Activated CD4-positive, alpha-beta T cell treated with anti-CD3 and anti-CD28 coated beads, Interleukin-2, Interleukin-4, amounts not matched to agents 100 ng/mL and 50 ng/mL, durations not matched to agents 16 hours and 8 hours (primary cell): ENCODE data around the gene TFIP11.

ENCODE experiments used
- DNase-seq: peaks from one replicate; pipeline ENCODE4 v3.0.0-alpha.2; 2020; ENCODE audit warnings: low spot score

TFIP11 gene

DNA sequence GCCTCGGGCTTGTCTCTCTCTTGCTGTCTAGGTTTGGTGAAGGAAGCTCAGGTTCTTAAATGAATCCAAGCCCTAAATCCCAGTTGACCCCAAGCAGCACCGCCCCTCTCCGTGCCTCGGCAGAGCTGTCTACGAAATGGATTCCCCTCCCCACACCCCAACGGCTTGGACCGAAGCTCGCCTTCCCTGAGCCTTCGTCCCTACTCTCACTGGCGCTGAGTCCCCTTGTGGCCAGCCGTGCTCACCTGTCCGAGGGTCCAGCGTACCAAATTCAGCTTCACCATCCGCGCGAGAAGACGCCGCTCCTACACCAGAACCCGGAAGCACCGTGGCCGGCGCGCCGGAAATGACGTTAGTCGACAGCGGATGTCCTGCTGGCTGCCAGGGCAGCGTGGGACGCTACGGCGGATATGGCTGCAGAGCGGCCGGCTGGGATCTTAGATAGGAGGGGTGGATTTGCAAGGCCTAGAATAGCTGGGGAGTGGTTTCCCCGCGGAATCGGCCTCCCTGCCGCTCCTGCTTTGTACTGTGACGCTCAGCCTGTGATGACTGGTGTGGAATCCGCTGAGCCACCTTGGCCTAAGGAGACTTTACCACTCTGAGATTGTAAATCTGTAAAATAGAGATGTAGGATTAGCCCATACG, at the start of gene TFIP11:
TFIP11 (minus strand) TSS at position 325 of the 645 bp plus-strand sequence. CDS start 2,201 bp downstream, outside the sequence.
- DNase-seq = peak; percentile 93

DNA sequence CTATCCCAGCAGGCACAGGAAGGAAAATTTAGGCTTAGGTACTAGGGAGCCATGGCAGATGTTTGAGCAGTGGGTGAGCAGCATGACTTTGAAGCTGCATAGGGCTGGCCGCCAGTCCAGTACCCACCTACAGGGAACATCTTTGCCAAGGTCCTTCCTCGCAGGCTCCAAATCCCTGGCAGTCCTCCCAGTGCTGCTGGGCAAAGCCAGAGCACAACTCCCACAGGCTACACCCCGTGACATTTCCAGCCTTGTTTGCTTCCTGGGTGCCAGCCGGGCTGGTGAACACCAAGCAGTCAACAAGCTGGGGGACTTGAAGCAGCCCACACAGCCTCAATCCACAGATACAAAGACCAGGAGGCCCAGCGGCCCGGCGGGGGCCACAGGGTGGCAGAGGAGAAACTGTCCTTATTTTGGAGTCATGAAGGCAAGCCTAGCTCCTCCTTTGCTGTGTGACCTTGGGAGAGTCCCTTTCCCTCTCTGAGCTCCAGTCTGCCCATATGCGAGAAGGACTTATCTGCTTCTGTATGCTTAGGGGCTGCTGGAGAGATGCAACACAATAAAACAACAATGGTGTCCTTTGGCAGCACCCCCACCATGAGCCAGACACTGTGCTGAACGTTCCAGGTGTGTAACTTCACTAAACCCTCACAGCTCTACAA, 49.6 kb upstream of the TFIP11 start:
- DNase-seq = no peak

DNA sequence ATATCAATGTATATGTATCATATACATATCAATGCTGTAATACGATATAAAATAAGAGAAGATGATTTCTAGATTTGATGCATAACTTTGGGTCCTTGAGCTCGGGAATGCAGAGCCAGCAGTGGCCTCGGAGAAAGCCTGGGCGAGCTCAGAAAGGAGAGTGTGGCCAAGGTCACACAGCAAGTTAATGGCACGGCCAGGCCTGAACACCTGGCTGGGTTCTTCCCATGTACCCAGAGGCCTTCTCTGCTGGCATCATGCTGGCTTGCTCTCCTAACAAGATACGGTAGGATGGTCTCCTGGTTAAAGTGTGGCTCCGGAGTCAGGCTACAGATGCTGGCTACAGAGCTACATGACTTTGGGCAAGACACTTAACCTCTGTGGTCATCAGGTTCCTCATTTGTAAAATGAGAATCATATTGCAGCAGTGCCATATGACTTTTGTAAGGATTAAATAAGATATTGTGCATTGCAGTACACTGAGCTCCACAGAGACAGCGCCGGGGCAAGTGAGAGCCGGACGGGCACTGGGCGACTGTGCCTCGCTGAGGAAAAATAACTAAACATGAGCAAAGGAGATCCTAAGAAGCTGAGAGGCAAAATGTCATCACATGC, 47.8 kb upstream of the TFIP11 start:
- no peak for DNase-seq

DNA sequence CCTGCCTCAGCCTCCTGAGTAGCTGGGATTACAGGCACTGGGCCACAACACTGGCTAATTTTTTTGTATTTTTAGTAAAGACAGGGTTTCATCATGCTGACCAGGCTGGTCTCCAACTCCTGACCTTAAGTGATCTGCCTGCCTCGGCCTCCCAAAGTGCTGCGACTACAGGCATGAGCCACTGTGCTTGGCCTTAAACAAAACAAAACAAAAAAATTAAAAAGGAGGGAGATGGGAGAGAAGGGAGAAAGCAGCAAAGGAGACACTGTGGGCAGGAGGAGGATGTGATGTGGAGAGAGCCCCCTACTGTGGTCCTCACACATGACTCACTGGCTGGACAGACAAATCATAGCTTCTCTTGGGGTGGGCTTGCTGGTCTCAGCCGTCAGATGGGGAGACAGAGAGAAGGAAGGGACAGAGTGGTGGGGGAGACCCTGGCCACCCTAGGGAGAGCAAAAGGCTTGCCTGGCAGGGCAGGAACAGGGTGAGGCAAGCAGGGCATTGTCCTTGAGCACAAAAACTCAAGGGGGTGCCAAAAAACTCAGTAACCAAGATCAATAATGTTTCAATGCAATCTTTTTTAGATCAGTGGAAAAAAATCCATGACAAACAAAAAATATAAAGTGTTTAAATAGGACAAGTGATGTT, 46.1 kb upstream of the TFIP11 start:
- DNase-seq = no peak

DNA sequence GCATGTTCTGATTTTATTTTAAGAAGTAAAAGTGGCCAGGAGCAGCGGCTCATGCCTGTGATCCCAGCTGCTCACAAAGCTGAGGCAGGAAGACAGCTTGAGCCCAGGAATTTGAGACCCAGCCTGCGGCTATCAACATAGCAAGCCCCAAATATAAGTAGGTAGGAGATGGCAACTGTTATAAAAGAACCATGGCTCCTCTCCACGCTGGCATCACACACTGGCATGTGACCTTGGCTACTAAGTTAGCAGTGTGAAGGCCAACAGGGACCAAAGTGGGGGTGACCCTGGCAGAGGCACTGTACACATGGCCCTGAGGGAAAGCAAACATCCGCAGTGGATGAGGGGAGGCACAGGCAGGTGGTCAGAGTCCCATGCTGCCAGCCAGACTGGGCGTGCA, 44.6 kb upstream of the TFIP11 start:
- no peak for DNase-seq

DNA sequence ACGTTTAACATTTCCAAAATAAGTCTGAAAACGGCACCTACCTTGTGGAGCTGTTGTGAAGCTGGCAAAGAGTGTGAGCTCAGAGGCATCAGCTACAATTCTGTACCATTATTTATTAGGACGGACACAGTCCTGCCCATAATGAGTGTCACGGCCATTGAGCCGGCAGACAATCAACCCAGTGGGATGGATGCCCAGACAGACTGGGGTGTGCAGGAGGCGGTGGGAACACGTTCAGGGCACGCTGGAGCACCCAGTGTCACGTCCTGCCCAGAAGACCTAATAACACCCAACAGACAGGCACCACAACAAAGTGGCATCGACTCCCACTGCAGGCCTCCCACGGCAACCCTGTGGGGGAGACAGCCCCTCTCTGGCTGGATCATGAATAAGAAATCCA, 43.2 kb upstream of the TFIP11 start:
- DNase-seq = no peak

DNA sequence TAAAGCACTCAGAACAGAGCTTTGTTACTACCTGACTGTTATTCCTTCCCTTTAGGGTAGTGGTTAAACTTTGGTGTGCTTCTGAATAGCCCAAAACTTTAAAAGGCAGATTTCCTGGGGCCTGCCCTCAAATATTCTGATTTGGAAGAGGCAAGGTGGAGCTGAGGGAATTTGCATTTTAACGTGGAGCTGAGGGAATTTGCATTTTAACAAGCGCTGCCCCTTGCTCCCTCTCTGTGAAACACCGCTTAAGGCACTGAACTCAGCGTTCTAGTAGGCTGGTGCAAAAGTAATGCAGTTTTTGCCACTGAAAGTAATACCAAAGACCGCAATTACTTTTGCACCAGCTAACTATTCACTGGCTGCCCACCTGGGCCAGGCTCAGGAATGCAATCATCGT, 42.7 kb upstream of the TFIP11 start:
- DNase-seq = no peak

DNA sequence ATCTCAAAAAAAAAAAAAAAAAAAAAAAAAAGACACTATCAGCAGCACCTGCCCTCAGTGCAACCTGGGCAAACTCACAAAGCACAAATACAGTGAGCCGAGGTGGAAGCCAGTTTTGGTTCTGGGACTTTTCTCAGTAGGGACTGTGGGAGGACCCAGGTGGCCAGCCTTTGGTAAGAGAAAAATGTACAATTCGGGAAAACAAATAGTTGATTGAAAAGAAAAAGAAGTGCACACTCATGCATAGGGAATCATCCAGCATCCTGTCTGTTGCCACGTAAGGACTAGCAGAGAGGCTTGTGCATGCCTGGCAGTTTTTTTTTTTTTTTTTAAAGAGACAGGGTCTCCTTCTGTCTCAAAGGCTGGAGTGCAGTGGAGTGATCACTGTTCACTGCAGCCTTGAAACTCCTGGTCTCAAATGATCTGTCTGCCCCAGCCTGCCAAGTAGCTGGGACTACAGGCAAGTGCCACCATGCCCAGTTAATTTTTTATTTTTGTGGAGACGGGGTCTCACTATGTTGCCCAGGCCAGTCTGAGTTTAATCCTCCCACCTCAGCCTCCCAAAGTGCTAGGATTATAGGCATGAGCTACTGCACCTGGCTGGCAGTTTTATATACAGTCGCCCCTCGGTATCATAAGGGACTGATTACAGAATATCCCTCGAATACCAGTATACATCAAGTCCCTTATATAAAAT, 40.9 kb upstream of the TFIP11 start:
- no peak for DNase-seq

DNA sequence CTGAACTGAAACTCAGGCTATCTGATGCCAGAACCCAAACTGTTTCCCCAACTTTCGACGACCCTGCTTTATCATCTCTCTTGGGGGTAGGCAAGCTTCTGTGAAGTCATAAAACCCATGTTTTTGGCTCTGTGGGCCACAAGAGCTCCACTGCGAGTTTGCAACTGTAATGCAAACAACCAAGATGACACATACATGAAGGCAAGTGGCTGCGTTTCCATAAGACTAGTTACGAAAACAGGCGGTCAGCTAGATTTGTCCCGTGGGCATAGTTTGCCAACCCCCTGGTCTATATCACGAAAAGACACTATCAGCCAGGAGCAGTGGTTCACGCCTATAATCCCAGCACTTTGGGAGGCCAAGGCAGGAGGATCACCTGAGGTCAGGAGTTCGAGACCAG, 40.2 kb upstream of the TFIP11 start:
- DNase-seq = no peak

DNA sequence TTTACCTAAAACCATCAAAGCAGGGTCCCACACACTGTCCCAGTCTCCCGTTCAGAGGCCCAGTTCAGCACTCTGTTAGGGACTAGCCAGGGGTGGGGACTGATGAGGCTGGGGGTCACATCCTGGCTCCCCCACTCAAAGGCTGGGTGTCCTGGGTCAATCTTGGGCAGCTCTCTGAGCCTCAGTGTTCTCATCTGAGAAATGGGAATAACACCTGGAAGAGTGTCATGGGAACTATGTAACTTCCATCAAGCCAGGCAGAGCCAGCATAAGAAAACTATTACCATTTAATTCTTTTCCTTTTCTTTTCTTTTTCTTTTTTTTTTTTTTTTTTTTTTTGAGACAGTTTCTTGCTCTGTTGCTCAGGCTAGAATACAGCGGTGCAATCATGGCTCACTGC, 39.3 kb upstream of the TFIP11 start:
- no peak for DNase-seq

DNA sequence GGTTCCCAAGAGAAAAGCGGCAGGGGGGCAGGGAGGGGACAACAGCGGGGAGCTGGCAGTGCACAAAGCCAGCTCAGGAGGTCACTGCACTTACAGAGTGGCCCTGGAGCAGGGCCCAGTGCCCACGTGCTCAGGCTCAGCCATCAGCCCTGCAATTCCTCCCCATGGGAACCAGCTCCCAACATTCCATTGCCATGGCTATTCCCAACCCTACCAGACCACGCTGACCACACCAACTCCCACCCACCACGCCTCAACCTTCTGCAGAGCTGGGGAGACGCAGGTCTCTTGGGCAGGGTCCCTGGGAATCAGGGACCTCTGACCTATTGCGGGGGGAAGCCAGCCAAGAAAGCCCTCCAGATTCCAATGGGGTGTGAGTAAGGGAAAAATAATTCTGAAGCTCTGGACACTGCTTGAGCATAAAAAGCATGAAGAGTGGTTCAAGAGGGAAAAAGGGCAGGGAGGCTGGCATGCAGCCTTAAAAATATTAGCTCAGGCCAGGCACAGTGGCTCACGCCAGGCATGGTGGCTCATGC, 38.3 kb upstream of the TFIP11 start:
- DNase-seq = no peak

DNA sequence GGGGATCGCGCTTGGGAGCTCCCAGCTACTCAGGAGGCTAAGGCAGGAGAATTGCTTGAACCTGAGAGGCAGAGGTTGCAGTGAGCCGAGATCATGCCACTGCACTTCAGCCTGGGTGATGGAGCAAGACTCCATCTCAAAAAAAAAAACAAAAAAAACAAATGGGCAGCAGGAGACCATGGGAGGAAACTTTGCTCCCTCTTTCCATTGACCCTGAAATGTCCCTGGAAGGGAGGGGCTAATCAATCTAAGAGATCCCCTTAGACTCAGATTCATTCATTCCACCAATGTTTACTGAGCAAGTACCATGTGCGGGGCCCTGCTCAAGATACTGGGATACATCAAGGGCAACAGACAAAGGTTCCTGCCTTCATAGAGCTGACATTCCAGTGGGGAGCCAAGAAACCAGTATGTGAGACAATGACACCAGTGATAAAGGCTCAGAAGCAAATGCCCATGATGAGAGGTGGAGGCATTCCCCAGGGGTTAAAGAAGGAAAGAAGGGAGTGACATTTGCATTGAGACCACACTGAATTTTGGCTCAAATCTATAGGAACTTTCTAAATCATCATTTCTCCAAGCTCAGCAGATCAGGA, 37.7 kb upstream of the TFIP11 start:
- DNase-seq = no peak

DNA sequence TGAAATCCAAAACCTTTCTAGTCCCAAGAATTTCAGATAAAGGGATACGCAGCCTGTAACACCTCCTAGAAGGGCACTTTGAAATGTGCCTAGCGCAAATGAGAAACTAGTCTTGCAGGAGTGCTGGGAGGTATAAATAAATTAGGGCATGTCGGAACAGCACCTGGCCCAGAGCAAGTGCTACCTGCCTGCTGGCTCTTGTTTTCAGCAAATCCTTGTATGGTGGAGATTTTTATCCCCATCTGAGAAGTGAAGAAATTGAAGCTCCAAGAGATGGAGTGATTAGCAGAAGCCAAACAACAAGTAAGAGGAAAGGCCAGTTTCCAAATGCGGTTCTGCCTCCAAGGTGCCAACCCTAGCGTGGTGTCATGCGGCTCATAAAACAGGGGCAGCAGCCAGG, 36.7 kb upstream of the TFIP11 start:
- DNase-seq = no peak

DNA sequence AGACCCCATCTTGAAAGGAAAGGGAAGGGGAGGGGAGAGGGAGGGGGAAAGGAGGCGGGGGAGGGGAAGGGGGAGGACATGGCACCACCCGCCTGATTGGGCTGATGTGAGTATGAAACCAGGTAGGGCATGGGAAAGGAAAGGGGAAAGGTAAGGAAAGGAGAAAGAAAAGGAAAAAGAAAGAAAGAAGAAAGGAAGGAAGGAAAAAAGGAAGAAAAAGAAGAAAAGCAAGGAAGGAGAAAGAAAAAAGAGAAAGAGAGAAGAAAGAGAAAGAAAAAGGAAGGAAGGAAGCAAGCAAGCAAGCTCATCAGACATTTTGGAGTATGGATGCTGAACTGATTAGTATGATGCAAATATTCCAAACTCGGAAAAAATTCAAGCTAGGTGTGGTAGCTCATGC, 36.0 kb upstream of the TFIP11 start:
- no peak for DNase-seq

DNA sequence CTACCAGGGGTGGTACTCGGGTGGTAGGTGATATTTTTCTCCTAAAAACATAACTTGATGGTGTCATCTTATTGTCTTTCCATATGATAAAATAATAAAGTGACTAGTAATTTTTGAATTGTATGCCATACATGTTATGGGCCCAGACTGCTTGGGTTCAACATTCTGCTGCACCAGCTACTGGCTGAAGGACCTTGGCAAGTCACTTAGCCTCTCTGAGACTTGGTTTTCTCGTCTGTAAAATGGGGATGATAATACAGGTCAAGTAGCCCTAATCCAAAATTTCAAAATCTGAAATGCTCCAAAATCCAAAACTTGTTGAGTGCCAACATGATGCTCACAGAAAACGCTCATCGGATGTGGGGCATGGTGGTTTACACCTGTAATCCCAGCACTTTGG, 35.6 kb upstream of the TFIP11 start:
- DNase-seq = no peak

DNA sequence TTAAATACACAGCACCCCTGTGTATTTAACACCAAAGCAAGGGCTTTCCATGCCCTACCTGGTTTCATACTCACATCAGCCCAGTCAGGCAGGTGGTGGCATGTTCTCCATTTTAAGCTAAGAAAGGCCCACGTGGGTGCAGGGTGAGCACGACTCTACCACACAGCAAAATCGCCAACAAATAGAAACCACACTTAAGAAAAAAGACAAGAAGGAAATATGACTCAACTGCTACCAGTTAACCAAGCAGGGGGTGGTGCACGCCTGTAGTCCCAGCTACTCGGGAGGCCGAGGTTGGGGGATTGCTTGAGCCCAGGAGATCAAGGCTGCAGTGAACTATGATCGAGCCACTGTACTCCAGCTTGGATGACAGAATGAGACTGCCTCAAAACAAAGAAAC, 35.2 kb upstream of the TFIP11 start:
- peak; percentile 34 for DNase-seq

DNA sequence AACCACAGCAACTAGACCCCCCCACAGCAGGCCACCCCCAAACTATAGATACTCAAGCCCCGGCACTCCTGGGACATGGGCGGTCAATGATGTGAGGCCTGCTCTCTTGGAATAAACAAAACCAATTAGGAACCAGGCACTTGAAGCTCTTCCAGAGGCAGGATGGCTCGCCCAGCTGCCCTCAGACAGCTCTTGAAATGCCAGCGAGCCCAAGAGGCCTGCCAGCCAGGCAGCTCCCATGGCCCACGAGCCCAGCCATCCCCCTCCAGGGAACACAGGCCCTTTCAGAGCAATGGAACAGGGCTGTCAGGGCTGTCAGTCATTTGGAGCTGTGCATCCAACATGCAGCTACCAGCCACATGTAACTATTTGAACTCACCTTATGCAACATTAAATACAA, 34.0 kb upstream of the TFIP11 start:
- DNase-seq = no peak

DNA sequence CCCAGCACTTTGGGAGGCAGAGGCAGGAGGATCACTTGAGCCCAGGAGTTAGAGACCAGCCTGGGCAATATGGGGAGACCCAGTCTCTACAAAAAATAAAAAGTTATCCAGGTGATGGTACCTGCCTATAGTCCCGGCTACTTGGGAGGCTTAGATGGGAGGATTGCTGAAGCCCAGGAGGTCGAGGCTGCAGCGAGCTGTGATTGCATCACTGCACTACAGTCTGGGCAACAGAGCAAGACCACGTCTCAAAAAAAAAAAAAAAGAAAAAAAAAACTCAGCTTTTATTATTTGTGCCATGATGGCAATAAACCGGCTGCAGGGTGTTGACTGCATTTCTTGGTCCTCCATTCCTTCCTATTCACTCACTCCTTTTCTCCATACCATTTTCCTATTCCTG, 33.6 kb upstream of the TFIP11 start:
- DNase-seq = no peak

DNA sequence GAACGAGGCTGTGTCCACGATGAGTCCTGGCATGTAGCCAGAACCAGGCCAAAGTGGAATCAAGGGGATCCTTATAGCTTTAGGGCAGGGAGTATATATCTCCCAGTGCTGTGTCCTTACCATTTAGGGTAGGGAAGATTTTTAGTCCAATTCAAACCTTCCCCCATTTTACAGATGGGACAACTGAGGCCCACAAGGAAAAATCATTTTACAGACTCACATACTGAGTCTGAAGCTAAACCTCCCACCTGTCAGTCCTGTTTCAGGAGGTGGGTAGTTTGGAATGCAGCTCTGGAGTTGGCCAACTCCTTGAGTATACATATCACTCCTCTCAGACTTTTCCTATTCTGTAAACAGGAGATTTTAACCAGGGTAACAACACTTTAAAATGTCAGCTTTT, 33.1 kb upstream of the TFIP11 start:
- DNase-seq = no peak

DNA sequence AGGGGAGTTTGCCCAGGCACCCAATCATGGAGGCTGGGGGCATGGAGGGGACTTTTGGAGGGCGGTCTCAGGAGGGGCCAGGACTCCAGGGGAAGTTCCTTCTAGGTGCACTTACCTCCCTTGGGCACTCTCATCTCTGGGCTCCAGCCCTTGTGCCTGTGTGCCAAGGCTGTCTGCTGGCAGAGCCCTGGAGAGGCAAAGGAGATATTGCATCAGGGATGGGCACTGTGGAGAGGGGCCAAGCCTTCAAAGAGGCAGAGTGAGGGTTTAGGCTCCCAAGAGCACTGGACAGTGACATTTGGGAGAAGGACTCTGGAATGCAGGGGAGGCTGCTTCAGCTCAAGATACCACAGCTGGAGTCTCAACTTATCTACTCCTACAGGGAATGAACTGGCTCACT, 32.2 kb upstream of the TFIP11 start:
- no peak for DNase-seq

DNA sequence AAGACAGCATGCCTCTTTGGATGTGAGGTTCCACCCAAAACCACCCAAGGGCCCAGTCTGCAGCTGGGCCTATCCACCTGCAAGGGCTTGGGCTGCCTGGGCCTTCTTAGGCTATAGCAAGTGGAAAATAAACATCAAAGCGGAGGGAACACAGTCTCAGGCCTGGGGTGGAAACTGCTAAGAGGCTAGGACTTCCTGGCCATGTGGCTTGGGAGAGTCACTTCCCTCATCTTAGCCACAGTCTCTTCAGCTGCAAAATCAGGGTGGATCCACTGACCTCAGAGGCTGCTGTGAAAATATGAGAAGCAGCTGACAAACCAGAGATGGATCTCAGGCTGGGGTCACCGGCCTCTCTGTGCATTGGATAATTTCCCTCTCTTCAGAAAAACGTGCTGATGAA, 30.6 kb upstream of the TFIP11 start:
- DNase-seq = no peak
